Endodermal cell (in vitro differentiated cells): ENCODE data around the gene KRT76. TPM values are rescaled to one million over a fixed set of nuclear protein-coding genes. Genes with fewer than 3 reads are reported as not detected.

Experiments
- DNase-seq: peaks from one replicate; pipeline ENCODE4 v3.0.0-alpha.2; 2017
- H3K27ac ChIP-seq: 2 replicates; pipeline ENCODE4 v1.5.1; 2013; ENCODE audit warnings: mild to moderate bottlenecking, low read depth, low read length, moderate library complexity
- H3K27me3 ChIP-seq: 2 replicates; pipeline ENCODE4 v1.6.1; 2013; ENCODE audit warnings: mild to moderate bottlenecking, low read length, moderate library complexity; ENCODE audit not compliant: insufficient read depth, control insufficient read depth, poor library complexity, severe bottlenecking
- H3K36me3 ChIP-seq: 2 replicates; pipeline ENCODE4 v1.7.0; 2013; ENCODE audit warnings: mild to moderate bottlenecking, low read length, moderate library complexity; ENCODE audit not compliant: control insufficient read depth, insufficient read depth
- H3K4me1 ChIP-seq: one replicate; pipeline ENCODE4 v1.7.0; 2013; ENCODE audit warnings: low read length; ENCODE audit not compliant: control insufficient read depth, insufficient read depth
- H3K4me3 ChIP-seq: 2 replicates; pipeline ENCODE4 v1.5.1; 2013; ENCODE audit warnings: mild to moderate bottlenecking, low read length, moderate library complexity
- H3K9ac ChIP-seq: 2 replicates; pipeline ENCODE4 v1.6.1; 2013; ENCODE audit warnings: mild to moderate bottlenecking, low read length, moderate library complexity; ENCODE audit not compliant: poor library complexity, severe bottlenecking; ENCODE audit errors: extremely low read depth
- H3K9me3 ChIP-seq: 2 replicates; pipeline ENCODE4 v1.6.1; 2013; ENCODE audit warnings: mild to moderate bottlenecking, low read length, moderate library complexity; ENCODE audit not compliant: control insufficient read depth
- H3K27ac Mint-ChIP-seq: 2 replicates; pipeline ENCODE4 v1.8.0; 2020; ENCODE audit warnings: mixed read lengths
- H3K27me3 Mint-ChIP-seq: 2 replicates; pipeline ENCODE4 v1.8.0; 2021; ENCODE audit warnings: mild to moderate bottlenecking, mixed read lengths; ENCODE audit not compliant: insufficient read depth
- H3K36me3 Mint-ChIP-seq: 2 replicates; pipeline ENCODE4 v1.8.0; 2020; ENCODE audit warnings: low read depth, mixed read lengths
- H3K4me1 Mint-ChIP-seq: 2 replicates; pipeline ENCODE4 v1.8.0; 2020; ENCODE audit warnings: mixed read lengths
- H3K4me3 Mint-ChIP-seq: 2 replicates; pipeline ENCODE4 v1.8.0; 2020; ENCODE audit warnings: mild to moderate bottlenecking, moderate library complexity, mixed read lengths
- H3K9me3 Mint-ChIP-seq: 2 replicates; pipeline ENCODE4 v1.8.0; 2020; ENCODE audit warnings: mild to moderate bottlenecking, mixed read lengths
- WGBS, 2 experiments: methylation state at CpG; one replicate each; pipeline versions ENCODE4 v1.1.5 to v1.1.7; 2013; ENCODE audit warnings: missing lambda C conversion rate in 2 of 2, mixed read lengths in 1 of 2; ENCODE audit not compliant: insufficient coverage in 1 of 2, insufficient read length in 1 of 2; 5-methylcytosine and 5-hydroxymethylcytosine counted together
- total RNA-seq, 2 donors: library from RNA; stranded (reverse); fragmentation: NEBNext Ultra II Directional in 1 of 2; extraction: Animal tissue kit (Norgen Biotek cat#: 25700) in 1 of 2; gene quantifications; 2 replicates in 1 of 2; 3 replicates in 1 of 2; pipeline ENCODE4 v1.2.1, GENCODE V29; 2021
- TF ChIP-seq, protein P1 (sequence below): fragments of 200-600 bp; sonication (generic); conservative IDR thresholded peaks from 2 replicates; pipeline ENCODE4 v1.5.0; 2021; ENCODE audit warnings: antibody characterized with exemption, mild to moderate bottlenecking

The KRT76 gene
- total RNA-seq, 2 donors from 2014 or later, result not detected

DNA sequence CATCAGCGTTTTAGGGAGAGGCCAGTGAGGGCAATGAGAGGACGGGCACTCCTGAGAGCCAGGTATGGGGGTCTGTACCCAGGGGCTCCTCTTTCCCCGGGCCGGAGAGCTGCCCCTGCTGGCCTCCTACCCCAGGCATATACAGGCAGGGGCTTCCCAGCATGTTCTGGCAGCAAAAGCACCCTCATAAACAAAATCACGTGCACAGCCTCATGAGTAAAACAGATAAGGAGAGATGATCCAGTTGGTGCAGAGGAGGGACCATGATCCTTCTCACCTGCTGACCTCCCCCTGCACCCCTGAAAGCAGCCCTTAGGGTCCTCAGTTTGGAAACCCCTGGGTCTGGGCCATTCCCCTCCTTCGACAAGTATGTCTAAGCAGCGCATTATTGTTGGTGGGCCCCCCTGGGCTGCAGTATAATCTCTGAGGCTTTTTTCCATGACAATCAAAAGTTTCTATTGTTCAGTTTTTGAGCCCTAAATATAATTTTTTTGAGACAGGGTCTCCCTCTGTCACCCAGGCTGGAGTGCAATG lies 41.8 kb upstream of the KRT76 start:
- no peak overlapping the region for H3K27ac Mint-ChIP-seq
- no peak for DNase-seq

DNA sequence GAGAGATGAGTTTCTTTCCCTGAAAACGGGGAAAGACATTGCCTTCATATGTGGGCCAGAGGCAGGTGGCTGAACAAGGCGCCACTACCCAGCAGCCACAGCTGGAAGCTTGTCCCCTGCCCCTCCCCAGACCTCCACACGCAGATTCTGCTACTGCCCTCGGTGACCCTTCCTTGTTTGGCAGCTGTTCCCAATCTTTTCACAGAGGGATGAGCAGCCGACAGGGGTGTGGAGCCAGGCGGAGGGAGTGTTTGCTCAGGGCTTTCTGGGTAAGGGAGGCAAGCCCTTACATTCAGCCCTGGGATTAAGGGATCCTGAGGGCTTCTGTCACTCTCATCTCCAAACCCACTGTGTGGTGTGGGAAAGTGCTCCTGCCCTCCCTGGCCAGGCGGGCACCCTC lies 41.2 kb upstream of the KRT76 start:
- DNase-seq, result no peak
- H3K9me3 ChIP-seq, result no peaks in the 10 kb centered on the region
- Mint-ChIP-seq H3K36me3 (no peaks in the 10 kb centered on the region), H3K4me3 (no peak overlapping the region), H3K4me1 (peaks cover 11% of the 10 kb centered on the region), H3K27ac (no peak overlapping the region), H3K27me3 (peaks cover 2% of the 10 kb centered on the region), H3K9me3 (no peaks in the 10 kb centered on the region)
- no peak overlapping the region for H3K9ac ChIP-seq
- no peak overlapping the region for H3K27ac ChIP-seq
- no peak overlapping the region for H3K4me3 ChIP-seq
- TF ChIP-seq, protein P1, sequence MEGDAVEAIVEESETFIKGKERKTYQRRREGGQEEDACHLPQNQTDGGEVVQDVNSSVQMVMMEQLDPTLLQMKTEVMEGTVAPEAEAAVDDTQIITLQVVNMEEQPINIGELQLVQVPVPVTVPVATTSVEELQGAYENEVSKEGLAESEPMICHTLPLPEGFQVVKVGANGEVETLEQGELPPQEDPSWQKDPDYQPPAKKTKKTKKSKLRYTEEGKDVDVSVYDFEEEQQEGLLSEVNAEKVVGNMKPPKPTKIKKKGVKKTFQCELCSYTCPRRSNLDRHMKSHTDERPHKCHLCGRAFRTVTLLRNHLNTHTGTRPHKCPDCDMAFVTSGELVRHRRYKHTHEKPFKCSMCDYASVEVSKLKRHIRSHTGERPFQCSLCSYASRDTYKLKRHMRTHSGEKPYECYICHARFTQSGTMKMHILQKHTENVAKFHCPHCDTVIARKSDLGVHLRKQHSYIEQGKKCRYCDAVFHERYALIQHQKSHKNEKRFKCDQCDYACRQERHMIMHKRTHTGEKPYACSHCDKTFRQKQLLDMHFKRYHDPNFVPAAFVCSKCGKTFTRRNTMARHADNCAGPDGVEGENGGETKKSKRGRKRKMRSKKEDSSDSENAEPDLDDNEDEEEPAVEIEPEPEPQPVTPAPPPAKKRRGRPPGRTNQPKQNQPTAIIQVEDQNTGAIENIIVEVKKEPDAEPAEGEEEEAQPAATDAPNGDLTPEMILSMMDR, result no peak
- no peaks in the 10 kb centered on the region for H3K36me3 ChIP-seq
- H3K27me3 ChIP-seq, result no peaks in the 10 kb centered on the region
- H3K4me1 ChIP-seq, result peaks cover 7% of the 10 kb centered on the region
- WGBS, 2 experiments, result 63% methylated on average over 7 of the region's 7 CpGs; no CpG with 5 or more reads in 1 of the 2 experiments

More for the DNA sequence above, 41.8 kb upstream of the KRT76 start:
- Mint-ChIP-seq H3K36me3 (no peaks in the 10 kb centered on the region), H3K4me1 (peaks cover 11% of the 10 kb centered on the region), H3K9me3 (no peaks in the 10 kb centered on the region), H3K27me3 (peaks cover 2% of the 10 kb centered on the region), H3K4me3 (no peak overlapping the region)
- H3K9ac ChIP-seq, result no peak overlapping the region
- TF ChIP-seq, protein P1, result no peak
- H3K4me1 ChIP-seq, result peaks cover 7% of the 10 kb centered on the region
- H3K4me3 ChIP-seq, result no peak overlapping the region
- WGBS, 2 experiments, result 83 to 84% methylated on average over 5 to 7 of the region's 7 CpGs
- no peak overlapping the region for H3K27ac ChIP-seq
- H3K36me3 ChIP-seq, result no peaks in the 10 kb centered on the region
- H3K9me3 ChIP-seq, result no peaks in the 10 kb centered on the region
- no peaks in the 10 kb centered on the region for H3K27me3 ChIP-seq

DNA sequence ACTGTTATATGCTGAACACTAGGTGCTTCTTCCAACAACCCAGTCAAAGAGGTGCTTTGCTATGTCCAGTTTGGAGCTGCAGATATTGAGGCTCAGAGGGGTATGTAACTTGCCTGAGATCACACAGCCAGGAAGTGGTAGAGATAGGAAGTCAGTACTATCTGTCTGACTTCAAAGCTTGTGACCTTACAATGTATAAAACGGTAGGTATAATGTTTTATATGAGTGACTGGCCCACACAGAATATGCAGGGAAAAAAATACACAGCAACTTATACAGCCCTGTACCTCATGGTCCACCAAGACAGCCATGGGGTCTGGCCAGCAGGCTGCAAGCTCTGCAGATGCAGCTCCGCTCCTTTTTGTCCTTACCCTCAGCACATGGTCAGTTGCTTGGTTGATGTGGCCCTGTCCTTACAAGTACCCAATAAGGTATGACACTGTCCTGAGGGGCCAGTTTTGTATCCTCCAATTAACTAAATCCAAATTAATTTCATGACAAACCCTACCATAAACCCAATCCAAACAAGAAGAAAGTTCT lies 40.6 kb upstream of the KRT76 start:
- Mint-ChIP-seq H3K27ac (no peak overlapping the region), H3K4me1 (peaks cover 11% of the 10 kb centered on the region), H3K36me3 (no peaks in the 10 kb centered on the region), H3K9me3 (no peaks in the 10 kb centered on the region), H3K4me3 (no peak overlapping the region), H3K27me3 (peaks cover 2% of the 10 kb centered on the region)
- H3K4me1 ChIP-seq, result peaks cover 7% of the 10 kb centered on the region
- TF ChIP-seq, protein P1, result no peak
- no peaks in the 10 kb centered on the region for H3K9me3 ChIP-seq
- no peak overlapping the region for H3K27ac ChIP-seq
- DNase-seq, result no peak
- no peak overlapping the region for H3K9ac ChIP-seq
- no peaks in the 10 kb centered on the region for H3K27me3 ChIP-seq
- H3K36me3 ChIP-seq, result no peaks in the 10 kb centered on the region
- WGBS, 2 experiments, result 94 to 96% methylated on average over 2 of the region's 2 CpGs
- H3K4me3 ChIP-seq, result no peak overlapping the region
